ENCODE measurements around the gene MARCHF2.
"Not testable (repeated sequence)": the region's sequence is repeated elsewhere in the genome, so short reads cannot be mapped to it uniquely, and the experiment has no call there.

MARCHF2 gene

DNA sequence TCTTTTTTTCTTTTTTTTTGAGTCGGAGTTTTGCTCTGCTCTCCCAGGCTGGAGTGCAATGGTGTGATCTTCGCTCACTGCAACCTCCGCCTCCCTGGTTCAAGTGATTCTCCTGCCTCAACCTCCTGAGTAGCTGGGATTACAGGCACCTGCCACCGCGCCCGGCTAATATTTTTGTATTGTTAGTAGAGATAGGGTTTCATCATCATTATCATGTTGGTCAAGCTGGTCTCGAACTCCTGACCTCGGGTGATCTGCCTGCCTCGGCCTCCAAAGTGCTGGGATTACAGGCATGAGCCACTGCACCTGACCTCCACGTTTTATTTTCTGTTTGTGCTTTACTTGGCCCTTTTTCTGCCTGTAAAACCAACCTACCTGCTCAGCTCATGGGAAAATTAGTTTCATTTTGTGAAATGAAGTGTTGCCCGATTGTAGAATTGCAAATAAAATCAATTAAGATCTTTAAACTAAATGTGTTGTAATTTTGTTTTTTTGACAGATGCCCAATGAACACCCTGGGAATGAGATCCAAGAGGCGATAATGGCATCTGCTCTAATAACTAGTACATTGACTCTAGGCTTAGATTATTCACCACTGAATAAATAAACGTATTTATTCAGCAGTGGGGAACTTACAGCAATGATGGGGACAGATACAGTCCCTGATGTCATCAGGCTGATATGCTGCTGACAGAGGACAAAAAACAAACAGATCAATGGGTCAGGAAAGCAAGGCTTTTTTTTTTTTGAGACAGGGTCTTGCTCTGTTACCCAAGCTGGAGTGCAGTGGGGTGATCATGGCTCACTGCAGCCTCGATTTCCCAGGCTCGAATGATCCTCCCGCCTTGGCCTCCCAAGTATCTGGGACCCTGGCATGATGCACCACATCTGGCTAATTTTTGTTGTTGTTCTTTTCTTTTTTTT lies 25.2 kb upstream of the MARCHF2 start:
- DNase-seq: no peak

DNA sequence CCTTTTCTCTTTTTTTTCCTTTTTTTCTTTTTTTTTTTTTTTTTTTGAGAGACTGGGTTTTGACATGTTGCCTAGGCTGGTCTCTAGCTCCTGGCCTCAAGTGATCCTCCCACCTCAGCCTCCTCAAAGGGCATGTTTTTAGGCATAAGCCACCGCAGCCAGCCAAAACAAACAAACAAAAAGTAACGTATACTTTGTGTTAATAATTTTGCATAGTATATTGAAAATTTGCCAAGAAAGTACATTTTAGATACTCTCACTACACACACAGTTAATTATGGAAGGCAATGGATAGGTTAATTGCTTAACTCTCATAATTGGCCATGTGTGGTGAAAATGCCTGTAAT lies 24.5 kb upstream of the MARCHF2 start:
- no peak for DNase-seq

DNA sequence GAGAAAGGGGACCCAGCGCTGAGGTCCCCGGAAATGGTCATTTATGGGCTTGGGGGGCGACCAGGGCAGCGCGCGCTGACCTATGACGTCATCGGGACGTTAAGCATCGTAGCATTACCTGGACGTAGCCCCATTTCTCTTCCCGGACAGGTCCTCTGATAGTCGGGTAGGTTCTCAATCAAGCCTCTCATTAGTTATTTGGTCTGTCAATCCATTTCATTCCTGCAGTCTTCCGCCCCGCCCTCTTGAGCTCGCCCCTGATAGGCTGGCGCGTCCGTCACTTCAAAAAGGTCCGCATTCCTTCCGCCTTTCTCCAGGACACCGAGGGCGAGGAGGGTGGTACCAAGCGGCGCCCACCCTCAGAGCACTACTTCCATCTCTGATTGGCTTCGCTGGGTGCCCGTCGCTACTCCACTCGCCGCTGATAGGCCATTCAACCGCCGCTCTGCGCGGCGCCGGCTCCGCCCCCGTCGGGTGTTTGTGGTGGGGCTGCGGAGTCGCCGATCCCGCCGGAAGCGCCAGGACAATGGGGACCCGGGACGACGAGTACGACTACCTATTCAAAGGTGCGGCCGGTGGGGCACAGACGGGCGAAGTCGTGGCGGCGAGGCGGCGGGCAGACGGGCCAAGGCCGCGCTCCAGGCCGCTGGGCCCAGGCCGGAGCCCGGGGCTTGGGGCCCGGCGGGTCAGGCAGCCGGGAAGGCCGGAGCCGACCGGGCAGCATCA lies 23.1 kb upstream of the MARCHF2 start, which contains the start of gene RAB11B:
TSS of gene RAB11B (plus strand) at position 470 of the 726 bp plus-strand sequence. CDS start at position 527, 57 bp downstream.
- peak; percentile 99 for DNase-seq

DNA sequence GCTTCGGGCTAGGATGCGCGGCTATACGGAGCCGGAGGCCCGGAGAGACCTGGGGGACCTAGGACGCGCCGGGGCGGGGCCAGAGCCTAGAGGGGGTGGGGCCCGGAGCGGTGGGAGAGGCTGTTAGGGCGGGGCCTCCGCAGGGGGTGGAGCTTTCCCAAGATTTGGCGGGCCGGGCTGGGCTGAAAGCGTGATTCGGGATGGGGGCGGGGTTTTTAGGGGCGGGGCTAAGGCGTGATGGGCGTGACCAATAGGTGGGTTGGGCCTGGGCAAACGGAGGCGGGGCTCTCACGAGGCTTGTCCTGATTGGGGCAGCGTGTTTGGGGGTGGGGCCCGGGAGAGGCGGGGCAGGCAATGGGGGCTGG lies 22.5 kb upstream of the MARCHF2 start:
- DNase-seq: peak; percentile 71

DNA sequence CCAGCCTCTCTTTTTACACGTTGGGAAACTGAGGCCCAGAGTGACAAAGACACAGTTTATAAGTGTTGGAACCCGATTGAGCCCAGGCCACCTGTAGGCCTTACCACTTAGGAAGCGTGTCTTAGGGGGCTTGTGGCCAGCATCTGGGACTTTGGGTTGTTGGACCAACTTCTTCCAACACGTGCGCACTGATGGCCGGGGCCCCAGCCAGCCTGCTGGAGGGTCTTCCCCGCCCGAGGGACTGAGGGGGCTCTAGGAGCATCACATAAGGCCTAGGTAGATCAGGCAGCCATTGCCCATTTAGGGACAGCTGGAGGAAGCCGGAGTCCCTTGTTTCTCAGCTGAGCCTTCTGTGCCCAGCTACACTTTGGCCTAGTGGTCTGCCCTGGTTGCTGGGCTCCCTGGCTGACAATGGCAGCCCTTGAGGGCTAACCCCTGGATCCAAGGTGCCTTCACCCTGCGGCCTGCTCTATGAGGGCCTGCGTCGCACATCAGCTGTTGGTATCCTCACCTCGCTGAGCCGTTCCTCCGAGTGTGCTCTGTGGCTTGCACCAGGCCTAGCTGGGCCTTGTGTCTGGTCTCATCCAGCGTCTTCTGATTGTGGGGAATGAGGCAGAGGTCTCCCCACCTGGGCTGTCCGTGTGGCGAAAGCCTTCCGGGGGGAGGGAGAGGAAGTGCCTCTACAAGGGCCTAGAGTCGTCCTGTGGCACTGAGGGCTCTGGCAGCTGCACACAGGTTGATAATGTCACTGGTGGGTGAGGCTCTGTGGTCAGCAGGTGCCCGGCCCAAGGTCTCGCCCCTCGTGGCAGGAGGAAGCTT lies 21.7 kb upstream of the MARCHF2 start:
- DNase-seq: no peak

DNA sequence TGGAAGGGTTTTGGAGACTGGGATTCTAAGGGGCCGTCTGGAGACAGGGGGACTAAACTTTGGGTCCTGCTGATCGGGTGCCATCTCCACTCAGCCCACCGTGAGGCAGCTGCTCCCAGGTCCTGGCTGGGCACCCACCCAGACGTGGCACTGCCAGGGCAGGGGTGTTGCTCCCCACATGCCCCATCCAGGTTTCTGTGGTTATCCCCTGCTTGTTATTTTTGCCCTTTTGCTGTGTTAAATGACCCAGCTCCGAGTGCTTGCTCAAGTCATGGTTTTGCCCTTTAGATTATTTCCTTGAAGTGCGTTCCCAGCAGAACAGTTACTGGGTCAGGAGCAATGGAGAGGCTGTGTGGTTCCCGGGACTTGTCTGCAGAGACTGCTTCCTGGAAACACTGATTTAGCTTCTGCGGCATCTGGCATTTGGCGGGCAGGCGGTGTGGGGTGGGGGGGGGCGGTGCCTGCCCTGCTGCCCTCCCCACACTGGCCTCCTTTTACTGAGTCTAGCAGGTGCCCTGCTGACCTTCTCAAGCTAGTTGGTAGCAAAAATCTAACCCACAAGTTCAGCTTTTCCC lies 21.0 kb upstream of the MARCHF2 start:
- DNase-seq: no peak

DNA sequence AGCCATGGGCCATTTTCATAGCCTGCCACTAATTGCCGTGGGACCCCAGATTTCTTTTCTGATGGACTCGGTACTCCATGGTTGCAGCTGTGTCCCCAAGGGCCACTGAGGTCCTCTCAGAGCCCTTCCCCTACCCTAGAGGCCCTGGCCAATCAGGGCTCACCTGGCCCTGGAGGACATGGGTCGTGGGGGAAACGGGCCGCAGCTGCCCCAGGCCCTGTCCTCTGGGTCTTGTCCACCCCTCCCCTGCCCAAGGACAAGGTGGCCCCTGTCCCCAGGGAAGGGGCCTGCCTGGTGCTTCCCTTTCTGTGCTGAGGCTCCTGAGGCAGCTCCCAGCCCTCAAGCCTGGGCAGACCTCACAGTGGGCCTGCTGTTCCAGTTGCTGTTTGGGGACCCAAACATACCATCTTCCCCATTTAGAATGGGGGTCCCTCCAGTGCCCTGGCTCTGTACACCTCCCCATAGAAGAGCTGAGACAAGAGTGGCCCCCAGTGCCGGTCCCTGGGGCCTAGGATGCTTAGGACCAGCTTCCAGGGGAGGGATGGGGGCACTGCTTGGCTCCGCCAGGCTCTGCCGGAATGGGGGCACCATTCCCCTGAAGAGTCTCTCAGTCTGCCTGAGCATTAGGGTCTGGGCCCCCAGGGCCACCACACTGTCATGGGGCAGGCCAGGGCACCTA lies 19.8 kb upstream of the MARCHF2 start:
- no peak for DNase-seq

DNA sequence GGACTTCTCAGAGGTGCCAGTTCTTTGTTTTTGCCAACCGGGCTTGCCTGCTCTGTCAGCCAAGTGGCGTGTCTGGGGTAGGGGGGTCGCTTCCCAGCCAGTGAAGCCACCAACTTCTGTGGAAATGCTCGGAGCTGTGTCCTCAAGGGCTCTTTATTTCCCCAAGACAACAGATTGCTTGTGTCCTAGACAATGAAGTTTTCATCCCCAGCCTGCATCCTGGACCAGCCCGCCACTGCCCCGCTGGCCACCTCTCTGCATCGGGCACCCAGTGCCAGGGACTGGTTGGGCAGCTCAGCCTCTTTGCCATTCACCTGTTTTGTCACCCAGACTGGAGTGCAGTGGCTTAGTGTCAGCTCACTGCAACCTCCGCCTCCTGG lies 19.2 kb upstream of the MARCHF2 start:
- DNase-seq: no peak

DNA sequence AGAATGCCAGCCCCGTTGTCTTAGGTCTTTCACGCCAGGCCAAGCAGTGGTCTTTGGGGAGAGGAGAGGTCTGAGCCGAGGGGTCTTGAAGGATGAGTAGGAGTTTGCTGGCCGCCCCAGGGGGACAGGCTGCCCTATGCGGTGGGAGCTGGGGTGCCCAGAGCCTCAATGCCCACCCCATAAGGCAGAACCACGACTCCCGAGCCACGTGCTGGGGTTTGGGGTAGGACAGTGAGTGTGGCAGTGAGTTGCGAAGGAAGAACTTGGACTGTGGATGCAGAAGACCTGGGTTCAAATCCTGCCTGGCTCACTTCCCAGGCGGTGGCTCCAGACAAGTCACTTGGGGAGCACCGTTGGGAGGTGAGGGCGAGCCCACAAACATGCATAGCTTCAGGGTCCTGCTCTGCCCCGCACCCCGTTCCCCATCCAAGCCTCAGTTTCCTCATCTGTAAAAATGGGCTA lies 17.5 kb upstream of the MARCHF2 start:
- DNase-seq: no peak

DNA sequence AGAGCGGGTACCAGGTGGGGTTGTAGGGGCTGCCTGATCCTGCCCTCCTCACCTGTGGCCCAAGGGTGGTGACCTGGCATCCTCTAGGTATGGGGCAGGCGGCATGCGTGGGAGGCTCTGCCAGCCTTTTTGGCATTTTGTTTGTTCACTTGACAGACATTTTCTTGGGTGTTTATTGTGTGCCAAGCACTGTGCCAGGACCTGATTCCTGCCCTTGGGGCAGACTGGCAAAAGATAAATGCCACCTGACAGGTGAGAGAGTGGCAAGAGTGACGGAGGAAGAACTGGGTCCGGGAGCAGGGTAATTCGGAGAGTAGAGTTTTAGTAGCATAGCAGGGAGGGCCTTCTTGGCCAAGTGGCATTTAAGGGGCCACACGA lies 16.9 kb upstream of the MARCHF2 start:
- no peak for DNase-seq

DNA sequence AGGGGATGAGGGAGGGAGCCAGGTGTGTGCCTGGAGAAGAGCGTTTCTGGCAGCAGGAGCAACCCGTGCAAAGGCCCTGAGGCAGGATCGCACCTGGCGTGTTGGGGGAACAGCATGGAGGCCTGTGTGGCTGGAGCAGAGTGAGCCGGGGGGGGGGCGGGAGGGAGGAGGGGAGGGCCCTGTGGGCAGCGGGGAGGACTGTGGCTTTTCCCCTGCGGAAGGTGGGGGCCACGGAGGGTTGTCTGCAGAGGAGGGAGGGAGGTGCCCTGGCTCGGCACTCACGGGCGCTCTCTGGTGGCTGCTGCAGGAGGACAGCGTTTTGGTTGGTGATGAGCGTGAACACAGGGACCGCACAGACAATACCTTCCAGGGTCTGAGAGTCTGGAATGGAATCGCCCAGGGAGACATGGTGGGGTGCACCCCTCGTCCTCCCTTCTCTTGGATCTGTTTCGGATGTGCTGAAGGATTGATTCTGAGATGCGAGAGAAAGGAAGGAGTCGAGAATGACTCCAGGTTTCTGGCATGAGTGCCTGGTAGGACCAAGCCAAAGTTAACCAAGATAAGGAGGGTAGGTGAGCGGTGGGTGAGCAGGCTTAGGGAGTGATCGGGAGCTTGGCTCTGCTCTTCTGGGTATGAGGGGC lies 16.4 kb upstream of the MARCHF2 start:
- peak; percentile 9 for DNase-seq

DNA sequence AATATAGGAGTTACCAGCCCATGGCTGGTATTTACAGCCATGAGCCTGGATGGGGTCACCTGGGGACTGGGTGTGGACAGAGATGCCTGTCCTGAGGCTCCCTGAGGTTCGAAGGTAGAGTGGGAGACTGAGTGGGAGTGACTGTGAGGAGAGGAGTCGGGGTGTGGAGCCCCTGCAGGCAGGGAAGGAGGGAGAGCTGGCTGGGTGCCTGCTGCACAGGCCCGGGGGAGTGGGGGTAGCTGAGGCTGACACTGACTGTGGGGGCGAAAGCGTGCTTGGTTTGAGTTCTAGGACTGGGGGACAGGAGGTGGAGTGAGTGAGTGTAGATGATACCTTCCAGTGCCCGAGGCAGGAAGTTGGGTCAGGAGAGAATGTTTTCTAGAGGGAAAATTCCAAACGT lies 15.8 kb upstream of the MARCHF2 start:
- DNase-seq: no peak

DNA sequence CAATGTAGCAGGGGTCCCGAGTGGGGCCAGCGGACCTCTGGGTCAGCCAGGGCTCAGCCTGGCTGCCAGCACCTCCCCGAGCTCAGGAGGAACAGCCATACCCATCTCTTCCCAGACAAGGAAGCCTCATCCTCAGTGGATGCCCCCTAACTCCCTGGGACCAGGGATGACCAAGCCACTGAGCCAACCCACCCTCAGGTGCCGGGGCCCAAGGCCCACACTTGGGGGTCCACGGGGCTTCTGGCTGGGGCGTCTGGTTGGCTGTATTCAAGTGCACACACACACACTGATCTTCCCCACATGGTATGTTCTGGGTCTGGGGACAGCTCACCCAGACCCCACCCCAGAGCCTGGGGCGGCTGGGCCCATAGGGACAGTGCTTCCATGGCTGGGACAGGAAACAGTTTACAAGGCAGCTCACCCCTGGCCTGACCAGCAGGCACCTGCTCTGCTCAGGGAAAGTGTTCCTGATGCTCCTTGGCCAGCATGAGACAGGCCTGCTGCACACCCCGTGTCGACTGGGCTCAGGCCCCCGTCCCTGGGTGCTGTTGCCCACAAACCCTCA lies 15.3 kb upstream of the MARCHF2 start:
- no peak for DNase-seq

DNA sequence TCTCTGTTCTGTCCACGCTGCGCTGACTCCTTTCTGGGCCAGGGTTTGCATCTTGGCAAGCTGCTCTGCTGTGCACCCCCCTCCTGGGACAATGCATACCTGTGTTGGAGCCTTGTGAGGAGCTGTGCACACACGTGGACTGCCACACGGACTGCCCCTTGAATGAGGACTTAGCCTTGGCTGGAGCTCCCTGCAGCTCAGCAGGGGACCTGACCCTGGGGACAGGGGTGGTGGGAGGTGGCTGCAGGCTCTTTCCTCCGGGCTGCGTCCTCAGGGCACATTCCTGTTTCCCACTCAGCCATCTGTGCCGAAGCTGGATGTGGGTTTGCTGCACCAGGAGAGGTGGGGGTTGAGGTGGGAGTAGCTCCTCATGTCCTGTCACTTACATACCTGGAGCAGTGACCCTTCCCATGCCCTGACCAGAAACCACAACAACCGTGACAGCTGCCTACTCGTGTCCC lies 14.8 kb upstream of the MARCHF2 start:
- no peak for DNase-seq

DNA sequence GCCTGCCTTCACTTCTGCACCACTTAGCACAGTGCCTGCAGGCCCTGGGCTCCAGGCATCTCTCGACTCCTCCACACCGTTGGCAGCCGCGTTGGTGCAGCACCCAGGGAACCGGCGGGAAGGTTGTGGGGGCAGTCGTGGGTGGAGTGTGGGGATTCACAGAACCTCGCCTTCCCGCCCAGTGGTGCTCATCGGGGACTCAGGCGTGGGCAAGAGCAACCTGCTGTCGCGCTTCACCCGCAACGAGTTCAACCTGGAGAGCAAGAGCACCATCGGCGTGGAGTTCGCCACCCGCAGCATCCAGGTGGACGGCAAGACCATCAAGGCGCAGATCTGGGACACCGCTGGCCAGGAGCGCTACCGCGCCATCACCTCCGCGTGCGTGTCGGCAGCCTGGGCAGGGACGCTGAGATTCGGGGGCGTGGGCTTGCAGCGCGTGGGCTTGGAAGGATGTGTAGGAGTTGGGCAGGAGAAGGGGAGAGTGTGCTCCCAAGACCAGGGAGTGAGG lies 13.4 kb upstream of the MARCHF2 start:
- no peak for DNase-seq

DNA sequence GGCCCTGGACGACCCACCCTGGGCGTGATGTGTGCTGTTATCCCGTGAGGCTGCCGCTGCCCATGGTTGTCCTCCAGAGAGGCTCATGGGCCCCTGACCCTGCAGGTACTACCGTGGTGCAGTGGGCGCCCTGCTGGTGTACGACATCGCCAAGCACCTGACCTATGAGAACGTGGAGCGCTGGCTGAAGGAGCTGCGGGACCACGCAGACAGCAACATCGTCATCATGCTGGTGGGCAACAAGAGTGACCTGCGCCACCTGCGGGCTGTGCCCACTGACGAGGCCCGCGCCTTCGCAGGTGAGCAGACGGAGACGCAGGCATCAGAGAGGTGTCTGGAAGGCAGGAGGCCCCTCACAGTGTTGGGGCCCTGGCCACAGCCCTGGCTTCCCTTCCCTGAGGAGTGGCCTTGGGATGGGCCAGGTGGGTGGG lies 11.1 kb upstream of the MARCHF2 start:
- DNase-seq: no peak

DNA sequence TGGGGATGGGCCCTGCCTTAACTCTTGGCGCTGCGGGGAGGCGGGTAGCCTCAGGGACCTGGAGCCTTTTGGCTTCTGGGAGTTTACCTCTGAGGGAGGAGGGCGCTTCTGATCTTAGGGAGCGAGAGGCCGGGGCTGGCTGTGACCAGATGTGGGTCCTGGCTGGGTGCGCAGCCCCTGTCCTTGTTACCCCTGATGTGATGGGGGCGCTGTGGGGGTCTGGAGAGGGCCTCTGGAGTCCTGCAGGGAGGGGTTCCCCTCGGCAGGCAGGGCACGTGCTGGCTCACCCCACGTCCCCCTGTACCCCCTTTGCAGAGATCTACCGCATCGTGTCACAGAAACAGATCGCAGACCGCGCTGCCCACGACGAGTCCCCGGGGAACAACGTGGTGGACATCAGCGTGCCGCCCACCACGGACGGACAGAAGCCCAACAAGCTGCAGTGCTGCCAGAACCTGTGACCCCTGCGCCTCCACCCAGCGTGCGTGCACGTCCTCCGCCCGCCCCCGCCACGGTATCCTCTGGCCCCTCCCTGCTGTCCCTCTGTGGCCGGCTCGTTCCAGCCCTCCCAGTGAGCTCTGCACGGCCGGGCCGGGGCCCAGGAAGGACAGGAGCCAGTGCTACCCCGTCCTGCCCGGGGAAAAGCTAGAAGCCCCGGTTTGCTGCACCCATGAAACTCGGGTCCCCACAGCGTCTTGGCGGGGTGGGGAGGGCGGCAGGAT lies 9.8 kb upstream of the MARCHF2 start:
- DNase-seq: no peak

DNA sequence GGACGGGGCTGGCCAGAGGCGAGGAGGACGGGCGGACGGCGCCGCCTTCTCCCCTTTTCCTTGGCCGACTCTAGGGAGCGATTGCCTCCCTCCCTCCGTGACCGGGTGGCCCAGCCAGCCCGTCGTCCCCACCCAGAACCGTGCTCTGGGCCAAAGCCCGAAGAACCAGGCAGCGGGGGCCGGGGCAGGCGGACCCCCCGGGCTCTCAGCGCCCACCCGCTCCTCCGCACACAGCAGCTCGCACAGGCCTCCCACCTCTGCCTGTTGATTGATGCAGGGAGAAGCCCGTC lies 9.3 kb upstream of the MARCHF2 start:
- DNase-seq: no peak

DNA sequence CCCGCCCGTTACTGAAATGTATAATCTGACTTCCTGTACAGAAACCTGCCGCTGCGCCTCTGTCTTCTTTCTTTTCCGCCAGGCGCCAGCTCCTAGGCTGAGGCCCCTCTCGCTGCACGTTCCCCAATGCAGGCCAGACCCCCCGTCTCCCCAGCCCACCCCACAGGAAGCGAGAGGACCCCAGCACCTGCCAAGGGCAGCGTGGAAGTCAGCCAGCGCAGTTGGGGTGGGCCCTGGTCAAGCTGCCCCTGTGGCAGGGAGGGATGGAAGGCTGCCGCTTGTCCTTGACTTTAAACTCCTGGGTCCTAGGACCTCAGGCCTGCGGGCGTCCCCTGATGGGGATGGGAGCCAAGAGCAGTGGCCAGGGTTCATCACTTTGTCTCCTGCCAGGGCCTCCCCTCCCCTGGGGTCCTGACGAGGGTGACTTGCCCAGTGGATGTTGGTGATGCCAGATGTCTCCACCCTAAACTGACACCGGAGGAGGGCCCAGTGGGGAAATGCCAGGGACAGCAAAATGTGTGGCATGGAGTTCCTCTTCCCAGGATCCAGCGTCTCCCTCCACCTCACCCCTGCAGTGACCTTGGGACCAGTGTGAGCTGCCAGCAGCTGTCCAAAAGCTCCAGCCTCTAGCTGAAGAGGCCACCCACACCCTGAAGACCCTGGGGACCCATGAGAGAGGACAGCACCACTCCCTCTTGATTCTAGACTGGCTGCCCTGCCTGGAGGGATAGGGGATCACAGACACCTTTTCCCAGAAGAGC lies 8.5 kb upstream of the MARCHF2 start:
- no peak for DNase-seq

DNA sequence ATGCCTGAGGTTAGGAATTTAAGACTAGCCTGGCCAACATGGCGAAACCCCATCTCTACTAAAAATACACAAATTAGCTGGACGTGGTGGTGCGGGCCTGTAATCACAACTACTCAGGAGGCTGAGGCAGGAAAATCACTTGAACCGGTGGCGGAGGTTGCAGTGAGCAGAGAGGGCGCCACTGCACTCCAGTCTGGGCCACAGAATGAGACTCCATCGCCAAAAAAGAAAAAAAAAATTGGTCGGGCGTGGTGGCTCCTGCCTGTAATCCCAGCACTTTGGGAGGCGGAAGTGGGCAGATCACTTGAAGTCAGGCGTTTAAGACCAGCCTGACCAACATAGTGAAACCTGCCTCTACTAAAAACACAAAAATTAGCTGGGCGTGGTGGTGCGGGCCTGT lies 2.4 kb upstream of the MARCHF2 start:
- DNase-seq: not testable (repeated sequence)

Measured in NCI-H1694 (cell line).